Measurements from ENCODE around the gene LINGO3. TPM values are rescaled to one million over a fixed set of nuclear protein-coding genes. Genes with fewer than 3 reads are reported as not detected.

The LINGO3 gene
- total RNA-seq, 4 donors from 2014 or later = not detected

DNA sequence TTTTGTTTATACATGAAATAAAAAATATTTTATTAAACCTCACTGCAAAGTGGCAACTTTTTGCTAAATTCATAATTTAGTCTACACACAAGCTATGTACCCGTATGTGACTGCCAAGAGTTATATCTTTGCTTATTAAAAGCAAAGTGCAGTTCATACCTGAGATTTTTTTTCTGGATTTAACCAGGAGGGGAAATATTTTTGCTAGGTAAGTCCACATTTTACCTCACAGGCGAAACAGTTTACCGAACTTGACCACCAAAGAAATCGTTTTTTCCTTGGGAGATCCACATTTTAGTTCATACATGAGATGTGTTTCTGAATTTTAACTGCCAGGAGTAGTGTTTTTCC lies 39.5 kb downstream of the LINGO3 start:
- TF ChIP-seq, protein P1, sequence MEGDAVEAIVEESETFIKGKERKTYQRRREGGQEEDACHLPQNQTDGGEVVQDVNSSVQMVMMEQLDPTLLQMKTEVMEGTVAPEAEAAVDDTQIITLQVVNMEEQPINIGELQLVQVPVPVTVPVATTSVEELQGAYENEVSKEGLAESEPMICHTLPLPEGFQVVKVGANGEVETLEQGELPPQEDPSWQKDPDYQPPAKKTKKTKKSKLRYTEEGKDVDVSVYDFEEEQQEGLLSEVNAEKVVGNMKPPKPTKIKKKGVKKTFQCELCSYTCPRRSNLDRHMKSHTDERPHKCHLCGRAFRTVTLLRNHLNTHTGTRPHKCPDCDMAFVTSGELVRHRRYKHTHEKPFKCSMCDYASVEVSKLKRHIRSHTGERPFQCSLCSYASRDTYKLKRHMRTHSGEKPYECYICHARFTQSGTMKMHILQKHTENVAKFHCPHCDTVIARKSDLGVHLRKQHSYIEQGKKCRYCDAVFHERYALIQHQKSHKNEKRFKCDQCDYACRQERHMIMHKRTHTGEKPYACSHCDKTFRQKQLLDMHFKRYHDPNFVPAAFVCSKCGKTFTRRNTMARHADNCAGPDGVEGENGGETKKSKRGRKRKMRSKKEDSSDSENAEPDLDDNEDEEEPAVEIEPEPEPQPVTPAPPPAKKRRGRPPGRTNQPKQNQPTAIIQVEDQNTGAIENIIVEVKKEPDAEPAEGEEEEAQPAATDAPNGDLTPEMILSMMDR (IDR thresholded peaks at IDR 0.05; ENCODE audit: low read depth) = no peak

DNA sequence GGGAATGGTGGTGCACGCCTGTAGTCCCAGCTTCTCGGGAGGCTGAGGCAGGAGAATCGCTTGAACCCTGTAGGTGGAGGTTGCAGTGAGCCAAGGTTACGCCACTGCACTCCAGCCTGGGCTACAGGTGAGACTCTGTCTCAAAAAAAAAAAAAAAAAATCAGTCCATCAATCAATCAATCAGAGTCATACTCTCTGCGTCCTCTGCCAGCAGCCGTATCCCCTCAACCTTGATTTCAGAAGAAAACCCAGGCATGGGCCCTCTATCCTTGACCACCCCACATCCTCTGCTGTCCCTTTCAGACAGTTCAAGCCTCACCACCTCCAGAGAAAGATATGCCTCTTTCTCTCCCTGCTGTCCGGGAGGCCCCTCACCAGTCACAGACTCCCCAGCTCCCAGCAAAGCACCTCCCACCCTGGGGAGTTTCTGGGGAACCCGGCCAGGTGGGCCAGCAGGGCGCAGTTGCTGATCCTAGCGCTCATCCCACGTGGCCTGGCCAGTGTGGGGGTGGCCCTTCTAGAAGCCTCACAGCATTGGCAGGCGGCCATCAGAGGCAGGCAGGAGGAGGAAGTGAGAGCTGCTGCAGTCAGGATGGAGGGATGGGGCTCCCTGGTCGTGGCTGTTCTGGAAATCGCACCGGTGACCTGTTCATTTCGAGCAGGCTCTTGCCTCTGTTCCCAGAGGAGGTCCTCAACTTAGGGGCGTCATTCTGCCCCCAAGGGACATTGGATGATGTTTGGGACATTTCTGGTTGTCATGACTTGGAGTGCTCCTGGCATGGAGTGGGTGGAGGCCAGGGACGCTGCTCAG lies 41.6 kb downstream of the LINGO3 start:
- TF ChIP-seq, protein P1 (IDR thresholded peaks at IDR 0.05; ENCODE audit: low read depth) = no peak

DNA sequence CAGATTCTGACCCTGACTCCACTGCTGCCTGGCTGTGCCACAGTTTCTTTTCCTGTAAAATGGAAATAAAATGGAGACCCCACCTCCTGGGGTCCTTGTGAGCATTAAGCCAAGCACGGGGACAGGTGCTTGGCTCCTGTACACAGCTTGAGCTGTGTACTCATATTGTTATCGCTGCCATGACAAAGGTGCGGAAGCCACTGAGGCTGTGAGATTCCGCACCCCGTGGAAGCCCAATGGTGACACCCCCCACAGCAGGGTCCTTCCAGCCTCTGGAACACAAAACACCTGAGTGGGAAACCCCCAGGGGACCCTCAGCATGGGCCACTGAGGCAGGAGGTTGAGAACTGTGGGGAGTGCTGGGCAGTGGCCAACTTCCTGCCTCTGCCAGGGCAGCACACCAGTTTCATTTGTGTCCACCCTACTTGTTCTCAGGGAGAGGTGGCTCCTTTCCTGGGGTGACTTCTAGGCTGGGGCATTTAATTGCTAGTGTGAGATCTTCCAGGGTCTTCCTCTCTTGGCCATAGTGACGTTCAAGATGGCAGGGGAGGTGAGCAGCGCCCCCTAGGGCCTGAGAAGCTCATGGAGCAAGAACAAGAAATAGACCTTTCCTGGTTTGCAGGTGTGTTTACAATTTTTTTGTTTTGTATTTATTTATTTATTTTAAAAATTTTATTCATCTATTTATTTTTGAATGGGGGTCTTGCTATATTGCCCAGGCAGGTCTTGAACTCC lies 46.3 kb downstream of the LINGO3 start:
- TF ChIP-seq, protein P1 (IDR thresholded peaks at IDR 0.05; ENCODE audit: low read depth) = no peak

DNA sequence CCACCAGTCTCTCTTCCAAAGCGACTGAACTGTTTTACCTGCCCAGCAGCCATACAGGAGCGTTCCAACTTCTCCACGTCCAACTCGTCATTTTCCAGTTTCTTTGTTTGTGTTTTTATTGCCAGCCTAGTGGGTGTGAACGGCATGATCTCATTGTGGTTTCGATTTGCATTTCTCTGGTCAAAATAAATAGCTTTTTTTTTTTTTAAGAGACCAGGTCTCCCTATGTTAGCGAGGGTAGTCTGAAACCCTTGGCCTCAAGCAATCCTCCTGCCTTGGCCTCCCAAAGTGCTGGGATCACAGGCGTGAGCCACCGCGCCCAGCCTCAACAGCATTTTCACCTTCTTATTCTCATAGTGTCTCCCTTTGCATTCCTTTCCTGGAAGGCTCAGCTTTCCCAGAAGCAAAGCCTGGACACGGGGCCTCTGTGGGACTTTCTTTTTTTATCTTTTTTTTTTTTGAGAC lies 47.6 kb downstream of the LINGO3 start:
- TF ChIP-seq, protein P1 (IDR thresholded peaks at IDR 0.05; ENCODE audit: low read depth) = no peak

GRCh38 chr19:2259336-2259735 lies 48.6 kb downstream of the LINGO3 start:
- TF ChIP-seq, protein P1 (IDR thresholded peaks at IDR 0.05; ENCODE audit: low read depth) = no peak

Other genes with a start within 250 kb of the LINGO3 start
- gene MOB3A, start 211.8 kb downstream of the LINGO3 start, total RNA-seq = 10 to 100 TPM; 27.9 to 53.3 (median 46.5) TPM
- 10 to 100 TPM in 2 of 4 donors, 1 to 10 TPM in 2; 2.0 to 11.1 (median 6.3) TPM for gene IZUMO4, start 211.2 kb downstream of the LINGO3 start, total RNA-seq
- 10 to 100 TPM; 46.6 to 94.0 (median 57.5) TPM for gene AP3D1, start 156.6 kb downstream of the LINGO3 start, total RNA-seq
- 10 to 100 TPM in 1 of 4 donors, 1 to 10 TPM in 3; 3.2 to 12.2 (median 5.4) TPM for gene DOT1L, start 144.2 kb downstream of the LINGO3 start, total RNA-seq
- gene PLEKHJ1, start 71.8 kb downstream of the LINGO3 start, total RNA-seq = 10 to 100 TPM; 21.0 to 78.2 (median 47.3) TPM
- 10 to 100 TPM; 13.4 to 59.3 (median 28.0) TPM for gene SF3A2, start 71.3 kb downstream of the LINGO3 start, total RNA-seq
- under 1 TPM in 1 of 4 donors, not detected in 3; 0.34 TPM for gene AMH, start 58.8 kb downstream of the LINGO3 start, total RNA-seq
- not detected for gene JSRP1, start 51.7 kb downstream of the LINGO3 start, total RNA-seq
- gene PEAK3, start 26.0 kb downstream of the LINGO3 start, total RNA-seq = under 1 TPM in 3 of 4 donors, not detected in 1; 0.68 to 0.88 (median 0.75) TPM
- 10 to 100 TPM; 51.8 to 95.7 (median 71.9) TPM for gene LSM7, start 20.4 kb upstream of the LINGO3 start, total RNA-seq
- 10 to 100 TPM in 2 of 4 donors, 1 to 10 TPM in 2; 8.7 to 50.3 (median 12.5) TPM for gene SPPL2B, start 20.5 kb upstream of the LINGO3 start, total RNA-seq
- gene TMPRSS9, start 52.1 kb upstream of the LINGO3 start, total RNA-seq = not detected
- 10 to 100 TPM; 15.8 to 33.7 (median 24.7) TPM for gene TIMM13, start 119.4 kb upstream of the LINGO3 start, total RNA-seq
- gene LMNB2, start 148.8 kb upstream of the LINGO3 start, total RNA-seq = 10 to 100 TPM in 2 of 4 donors, 1 to 10 TPM in 2; 6.5 to 13.8 (median 9.9) TPM
- 100 to 1,000 TPM; 119 to 260 (median 212) TPM for gene GADD45B, start 168.0 kb upstream of the LINGO3 start, total RNA-seq

Measured in subcutaneous adipose tissue (tissue), 4 donors.